Measurements from ENCODE around the gene MICAL3.

The MICAL3 gene

DNA sequence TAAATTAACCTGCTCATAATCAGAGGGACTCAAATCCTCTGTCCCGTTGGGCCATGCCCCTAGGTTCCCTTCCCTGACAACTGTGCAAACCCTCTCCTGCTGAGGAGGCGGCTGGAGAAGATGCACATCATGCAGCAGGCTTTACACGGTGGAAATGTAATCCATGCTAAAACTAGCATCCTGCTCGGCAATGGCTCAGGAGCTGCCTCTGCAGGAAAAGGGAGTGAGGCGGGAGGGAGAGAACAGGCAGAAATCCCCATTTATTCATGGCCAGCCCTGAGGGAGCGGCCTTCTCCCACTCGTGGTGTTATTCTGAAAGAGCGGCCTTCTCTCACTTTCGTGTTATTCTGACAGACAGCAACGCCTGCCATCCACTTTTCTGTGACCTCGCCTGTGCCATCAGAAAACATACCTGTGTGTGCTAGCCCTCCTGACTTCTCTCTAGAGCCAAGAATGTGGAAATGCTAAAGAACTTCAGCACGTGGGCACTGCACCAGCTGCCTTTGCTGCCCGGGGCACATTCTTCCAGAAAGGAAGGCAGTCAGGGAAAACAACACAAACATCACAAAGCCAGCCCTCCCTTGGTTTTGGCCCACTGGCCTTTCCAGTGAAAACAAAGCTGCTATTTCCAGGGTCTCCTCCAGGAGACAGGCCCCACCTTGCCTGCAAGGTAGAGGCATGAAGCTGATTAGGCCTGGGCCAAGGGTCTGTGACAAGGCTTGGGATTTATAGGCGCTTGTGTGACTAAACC is 187.2 kb downstream of the MICAL3 start:
- TF ChIP-seq TAF1 (IDR thresholded peaks at IDR 0.05; ENCODE audit: borderline replicate concordance, insufficient read depth, low read length), result no peak
- TF ChIP-seq FOXP2 (optimal IDR thresholded peaks at IDR 0.05; ENCODE audit: borderline replicate concordance, extremely low read depth, extremely low read length, insufficient read depth), result no peak
- TF ChIP-seq POLR2AphosphoS5 (IDR thresholded peaks at IDR 0.05; ENCODE audit: low read depth, low read length), result no peak
- no peak for TF ChIP-seq SIN3A (IDR thresholded peaks at IDR 0.05; ENCODE audit: borderline replicate concordance, insufficient read depth, low read length)
- TF ChIP-seq REST (IDR thresholded peaks at IDR 0.05; ENCODE audit: insufficient read depth in 1 of 2, low read depth in 2 of 2, low read length in 2 of 2), result no peak

DNA sequence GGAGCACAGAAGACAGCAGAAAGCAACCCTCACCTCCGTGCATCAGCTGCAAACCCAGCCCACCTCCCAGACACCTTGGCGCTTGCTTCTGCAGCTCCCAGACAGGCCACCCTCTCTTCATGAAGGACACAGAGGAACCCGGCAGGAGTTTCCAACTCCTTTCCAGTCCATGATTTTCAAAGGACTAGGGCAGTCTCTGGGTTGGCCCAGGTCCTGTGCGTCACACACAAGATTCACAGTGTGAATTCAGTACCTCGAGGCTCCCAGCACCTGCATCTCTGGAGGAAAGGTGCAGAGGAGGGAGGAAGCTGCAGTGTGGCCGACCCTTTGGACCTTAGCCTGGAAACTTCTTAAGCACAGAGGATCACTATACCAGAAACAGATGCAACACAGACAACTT is 189.1 kb downstream of the MICAL3 start:
- TF ChIP-seq FOXP2 (optimal IDR thresholded peaks at IDR 0.05; ENCODE audit: borderline replicate concordance, extremely low read depth, extremely low read length, insufficient read depth) (no peak), POLR2AphosphoS5 (IDR thresholded peaks at IDR 0.05; ENCODE audit: low read depth, low read length) (no peak), SIN3A (IDR thresholded peaks at IDR 0.05; ENCODE audit: borderline replicate concordance, insufficient read depth, low read length) (no peak)

DNA sequence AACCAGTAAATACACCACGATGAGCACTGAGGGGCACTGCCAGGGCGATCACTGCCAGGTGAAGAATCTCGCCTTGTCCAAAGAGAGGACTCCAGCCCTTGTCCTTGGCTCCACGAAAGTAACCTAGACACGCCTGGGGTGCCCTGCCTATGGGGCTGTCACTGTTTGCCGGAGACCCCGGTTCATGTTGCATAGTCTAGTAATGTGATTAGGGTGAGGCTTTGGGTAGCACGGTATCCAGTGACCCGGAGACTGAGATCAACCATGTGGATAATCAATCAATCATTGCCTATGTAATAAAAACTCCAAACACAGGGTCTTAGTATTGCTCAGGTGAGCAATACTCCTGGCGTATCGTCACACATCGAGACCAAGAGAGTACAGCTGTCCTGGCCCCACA is 190.9 kb downstream of the MICAL3 start:
- TF ChIP-seq FOXP2 (optimal IDR thresholded peaks at IDR 0.05; ENCODE audit: borderline replicate concordance, extremely low read depth, extremely low read length, insufficient read depth) (no peak), REST (IDR thresholded peaks at IDR 0.05; ENCODE audit: insufficient read depth in 1 of 2, low read depth in 2 of 2, low read length in 2 of 2) (no peak), TAF1 (IDR thresholded peaks at IDR 0.05; ENCODE audit: borderline replicate concordance, insufficient read depth, low read length) (no peak), POLR2AphosphoS5 (IDR thresholded peaks at IDR 0.05; ENCODE audit: low read depth, low read length) (no peak), SIN3A (IDR thresholded peaks at IDR 0.05; ENCODE audit: borderline replicate concordance, insufficient read depth, low read length) (no peak)

DNA sequence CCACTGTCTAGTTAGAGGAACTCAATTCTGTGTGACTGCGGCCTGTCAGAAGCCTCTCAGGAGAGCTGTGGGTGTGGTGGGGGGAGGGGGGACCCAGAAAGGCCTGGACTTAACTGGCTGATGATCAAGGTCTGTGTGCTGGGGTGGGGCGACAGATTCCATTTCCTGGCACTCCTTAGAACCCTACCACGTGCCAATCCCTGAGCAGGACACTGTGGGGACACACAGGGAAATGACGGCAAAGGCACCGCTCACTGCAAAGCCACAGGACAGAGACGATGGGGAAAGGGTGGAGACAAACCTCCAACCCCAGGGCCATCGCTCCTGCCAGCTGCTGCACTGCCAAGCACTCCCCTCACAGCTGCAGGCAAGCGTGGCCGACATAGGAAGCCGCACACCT is 191.7 kb downstream of the MICAL3 start:
- TF ChIP-seq TAF1 (IDR thresholded peaks at IDR 0.05; ENCODE audit: borderline replicate concordance, insufficient read depth, low read length) (no peak), FOXP2 (optimal IDR thresholded peaks at IDR 0.05; ENCODE audit: borderline replicate concordance, extremely low read depth, extremely low read length, insufficient read depth) (no peak), REST (IDR thresholded peaks at IDR 0.05; ENCODE audit: insufficient read depth in 1 of 2, low read depth in 2 of 2, low read length in 2 of 2) (no peak), SIN3A (IDR thresholded peaks at IDR 0.05; ENCODE audit: borderline replicate concordance, insufficient read depth, low read length) (no peak), POLR2AphosphoS5 (IDR thresholded peaks at IDR 0.05; ENCODE audit: low read depth, low read length) (no peak)

- TF ChIP-seq TAF1 (IDR thresholded peaks at IDR 0.05; ENCODE audit: borderline replicate concordance, insufficient read depth, low read length) (no peak), POLR2AphosphoS5 (IDR thresholded peaks at IDR 0.05; ENCODE audit: low read depth, low read length) (no peak), FOXP2 (optimal IDR thresholded peaks at IDR 0.05; ENCODE audit: borderline replicate concordance, extremely low read depth, extremely low read length, insufficient read depth) (no peak), REST (IDR thresholded peaks at IDR 0.05; ENCODE audit: insufficient read depth in 1 of 2, low read depth in 2 of 2, low read length in 2 of 2) (no peak), SIN3A (IDR thresholded peaks at IDR 0.05; ENCODE audit: borderline replicate concordance, insufficient read depth, low read length) (no peak)
Observed at GRCh38 chr22:17831501-17832251, 192.7 kb downstream of the MICAL3 start.

All from PFSK-1 (cell line).